H1 (cell line): Measurements from ENCODE around the gene GOLGA3. TPM values are rescaled to one million over a fixed set of nuclear protein-coding genes. Genes with fewer than 3 reads are reported as not detected.

ENCODE experiments used
- CTCF ChIA-PET: fragments of 300-600 bp; sonication (Branson Sonifier 250); formaldehyde crosslinking; loops from one replicate; lab custom pipeline; 2021; ENCODE audit not compliant: partially characterized antibody; lab: Charles Lee
- POLR2A ChIA-PET: fragments of 300-600 bp; sonication (Branson Sonifier 250); formaldehyde crosslinking; loops from one replicate; lab custom pipeline; 2021; ENCODE audit warnings: inconsistent platforms; ENCODE audit not compliant: partially characterized antibody; lab: Charles Lee
- DNase-seq, 2 experiments: peaks; one replicate each; pipeline versions ENCODE4 v3.0.0 to v3.0.0-alpha.2; 2010 to 2022; ENCODE audit warnings: low spot score in 2 of 2, low read depth in 1 of 2, mixed read lengths in 1 of 2
- FAIRE-seq: peaks from 2 replicates; lab custom pipeline; 2011; peaks lifted over from hg19 to GRCh38; lab: Jason Lieb, UNC
- H2AFZ ChIP-seq: 2 replicates; pipeline ENCODE4 v1.8.1; 2012; ENCODE audit warnings: low read length, inconsistent platforms
- H2AK5ac ChIP-seq: 2 replicates; pipeline ENCODE4 v1.6.1; 2013; ENCODE audit warnings: low read depth, low read length
- H2BK120ac ChIP-seq: replicated peaks from 2 replicates; pipeline ENCODE3; 2013; ENCODE audit warnings: low read depth, low read length, inconsistent platforms
- H2BK12ac ChIP-seq: 2 replicates; pipeline ENCODE4 v1.6.1; 2013; ENCODE audit warnings: low read depth, low read length
- H2BK15ac ChIP-seq: 2 replicates; pipeline ENCODE4 v1.6.1; 2013; ENCODE audit warnings: low read length
- H2BK20ac ChIP-seq: 2 replicates; pipeline ENCODE4 v1.6.1; 2013; ENCODE audit warnings: low read length
- H2BK5ac ChIP-seq: 2 replicates; pipeline ENCODE4 v1.6.1; 2013; ENCODE audit warnings: low read depth, low read length
- H3K14ac ChIP-seq: 2 replicates; pipeline ENCODE4 v1.6.1; 2013; ENCODE audit warnings: inconsistent platforms; ENCODE audit not compliant: insufficient read length
- H3K18ac ChIP-seq: 2 replicates; pipeline ENCODE4 v1.6.1; 2013; ENCODE audit warnings: low read length; ENCODE audit errors: extremely low read depth
- H3K23ac ChIP-seq: 2 replicates; pipeline ENCODE4 v1.6.1; 2013; ENCODE audit warnings: inconsistent platforms; ENCODE audit not compliant: insufficient read length
- H3K23me2 ChIP-seq: 2 replicates; pipeline ENCODE4 v1.6.1; 2013; ENCODE audit warnings: low read depth, low read length
- H3K27ac ChIP-seq: 2 replicates; pipeline ENCODE4 v1.6.1; 2011; ENCODE audit warnings: low read depth, low read length, inconsistent platforms
- H3K27me3 ChIP-seq, 4 experiments: replicated peaks in 1 of 4; 1 replicate in 1 of 4; 2 replicates in 3 of 4; pipeline versions ENCODE4 v1.6.1 to v1.8.1; 2011 to 2013; ENCODE audit warnings: low read length in 3 of 4, mild to moderate bottlenecking in 3 of 4, inconsistent platforms in 2 of 4, mixed read lengths in 2 of 4, moderate library complexity in 1 of 4; ENCODE audit not compliant: control insufficient read depth in 3 of 4, insufficient read depth in 3 of 4; ENCODE audit errors: extremely low read depth in 1 of 4
- H3K36me3 ChIP-seq, 4 experiments: 2 replicates each; pipeline versions ENCODE4 v1.6.1 to v1.8.1; 2011 to 2013; ENCODE audit warnings: mild to moderate bottlenecking in 4 of 4, low read length in 3 of 4, moderate library complexity in 2 of 4, control low read depth in 1 of 4, inconsistent platforms in 1 of 4; ENCODE audit not compliant: insufficient read depth in 4 of 4, control insufficient read depth in 2 of 4
- H3K4ac ChIP-seq: replicated peaks from 2 replicates; pipeline ENCODE3; 2013; ENCODE audit warnings: low read length, low read depth, mixed read lengths, inconsistent platforms; ENCODE audit not compliant: insufficient read length
- H3K4me1 ChIP-seq, 4 experiments: replicated peaks in 1 of 4; 1 replicate in 1 of 4; 2 replicates in 3 of 4; pipeline versions ENCODE4 v1.6.1 to v1.8.1; 2011 to 2013; ENCODE audit warnings: low read length in 3 of 4, inconsistent platforms in 2 of 4, mixed read lengths in 1 of 4; ENCODE audit not compliant: insufficient read depth in 4 of 4, control insufficient read depth in 3 of 4
- H3K4me2 ChIP-seq, 2 experiments: 2 replicates each; pipeline versions ENCODE4 v1.6.1 to v1.8.1; 2011 to 2013; ENCODE audit warnings: low read depth in 2 of 2, low read length in 2 of 2, control low read depth in 1 of 2, inconsistent platforms in 1 of 2, mild to moderate bottlenecking in 1 of 2; ENCODE audit not compliant: insufficient read depth in 1 of 2
- H3K4me3 ChIP-seq, 4 experiments: fragments of 200-600, 300-600 bp in 1 of 4; sonication (generic), shearing (Covaris generic), sonication (Bioruptor Twin) in 1 of 4; 2 replicates each; pipeline versions ENCODE4 v1.5.1 to v1.8.1; 2011 to 2016; ENCODE audit warnings: low read length in 4 of 4, low read depth in 3 of 4, control low read depth in 2 of 4, inconsistent platforms in 2 of 4, mild to moderate bottlenecking in 2 of 4, mixed read lengths in 1 of 4, moderate library complexity in 1 of 4; ENCODE audit not compliant: insufficient read depth in 2 of 4; ENCODE audit errors: extremely low read depth in 1 of 4
- H3K56ac ChIP-seq: replicated peaks from 2 replicates; pipeline ENCODE3; 2013; ENCODE audit warnings: low read depth, mild to moderate bottlenecking, mixed read lengths, low read length, inconsistent platforms; ENCODE audit not compliant: insufficient read length
- H3K79me1 ChIP-seq: 2 replicates; pipeline ENCODE4 v1.6.1; 2013; ENCODE audit warnings: low read depth, low read length, control low read depth
- H3K79me2 ChIP-seq, 2 experiments: 2 replicates each; pipeline versions ENCODE4 v1.6.1 to v1.8.1; 2012 to 2013; ENCODE audit warnings: low read length in 2 of 2, mild to moderate bottlenecking in 2 of 2, inconsistent platforms in 1 of 2; ENCODE audit not compliant: insufficient read depth in 2 of 2, control insufficient read depth in 1 of 2
- H3K9ac ChIP-seq, 4 experiments: replicated peaks in 1 of 4; 1 replicate in 1 of 4; 2 replicates in 3 of 4; pipeline versions ENCODE4 v1.6.1 to v1.8.1; 2011 to 2013; ENCODE audit warnings: low read depth in 3 of 4, low read length in 3 of 4, control low read depth in 2 of 4, mild to moderate bottlenecking in 2 of 4, moderate library complexity in 2 of 4, inconsistent platforms in 1 of 4; ENCODE audit errors: extremely low read depth in 1 of 4
- H3K9me3 ChIP-seq, 2 experiments: 2 replicates each; pipeline versions ENCODE4 v1.6.1 to v1.8.1; 2012 to 2013; ENCODE audit warnings: mild to moderate bottlenecking in 2 of 2, moderate library complexity in 2 of 2, control low read depth in 1 of 2, inconsistent platforms in 1 of 2, low read depth in 1 of 2, low read length in 1 of 2, mixed read lengths in 1 of 2; ENCODE audit not compliant: insufficient read depth in 2 of 2
- H4K20me1 ChIP-seq, 2 experiments: replicated peaks in 1 of 2; 2 replicates each; pipeline versions ENCODE3 to v1.8.1; 2011 to 2013; ENCODE audit warnings: inconsistent platforms in 2 of 2, low read length in 2 of 2, mild to moderate bottlenecking in 1 of 2; ENCODE audit not compliant: insufficient read depth in 2 of 2, control insufficient read depth in 1 of 2
- H4K5ac ChIP-seq: 2 replicates; pipeline ENCODE4 v1.6.1; 2013; ENCODE audit warnings: low read length, low read depth, mixed read lengths, inconsistent platforms; ENCODE audit not compliant: insufficient read length
- H4K8ac ChIP-seq: 2 replicates; pipeline ENCODE4 v1.8.0; 2013; ENCODE audit warnings: mild to moderate bottlenecking, moderate library complexity, low read length, inconsistent platforms; ENCODE audit not compliant: insufficient read depth; ENCODE audit errors: extremely low read depth
- H4K91ac ChIP-seq: replicated peaks from 2 replicates; pipeline ENCODE3; 2013; ENCODE audit warnings: low read length, mixed read lengths, inconsistent platforms; ENCODE audit not compliant: insufficient read length
- SAP30 ChIP-seq: fragments of 300-600 bp; sonication (generic); IDR thresholded peaks from 2 replicates; pipeline ENCODE4 v1.7.1; 2012; ENCODE audit warnings: low read length, moderate library complexity, mild to moderate bottlenecking, inconsistent platforms; ENCODE audit not compliant: insufficient read depth, insufficient replicate concordance
- SP1 ChIP-seq: IDR thresholded peaks from 2 replicates; pipeline ENCODE4 v1.6.1; 2011; ENCODE audit warnings: low read depth, low read length
- TCF12 ChIP-seq: IDR thresholded peaks from 2 replicates; pipeline ENCODE4 v1.6.1; 2011; ENCODE audit warnings: low read depth, mild to moderate bottlenecking, low read length
- WGBS, 2 experiments: shearing (Covaris generic) in 1 of 2; methylation state at CpG; one replicate each; pipeline versions ENCODE4 v1.1.6 to v1.1.7; 2013 to 2015; ENCODE audit warnings: low lambda C conversion rate in 2 of 2, mixed read lengths in 2 of 2, inconsistent platforms in 1 of 2, low coverage in 1 of 2, missing lambda C conversion rate in 1 of 2; ENCODE audit not compliant: insufficient replicate concordance in 2 of 2, insufficient coverage in 1 of 2, insufficient read length in 1 of 2; ENCODE audit errors: extremely low coverage in 1 of 2, missing lambda C conversion rate in 1 of 2; 5-methylcytosine and 5-hydroxymethylcytosine counted together
- polyA plus RNA-seq, 7 experiments: library from polyadenylated mRNA; depleted of rRNA in 3 of 7; stranded (reverse) in 5 of 7; unstranded in 2 of 7; fragments of >200 nt in 5 of 7; fragments of 200-250 nt in 2 of 7; gene quantifications; 1 replicate in 5 of 7; 2 replicates in 1 of 7; 4 replicates in 1 of 7; pipeline versions ENCODE4 v1.2.1 to v1.2.3, GENCODE V29; 2011 to 2013; ENCODE audit warnings: missing spikeins in 2 of 7, mixed read lengths in 2 of 7
- total RNA-seq: library from RNA; stranded (reverse); fragmentation: NEBNext Ultra II Directional; extraction: Animal tissue kit (Norgen Biotek cat#: 25700); gene quantifications from 2 replicates; pipeline ENCODE4 v1.2.1, GENCODE V29; 2021

Gene GOLGA3
- total and polyA plus RNA-seq, 2 of the 8 experiments (the other 6 are each of a cell fraction or from before 2014, with no cell fraction given): 6.4 to 33.1 TPM

GRCh38 chr12:132746613-132747012 lies 82.1 kb downstream of the GOLGA3 start:
- Histone ChIP-seq H3K23me2 (peaks cover 3% of the 10 kb centered on the region; the same call in 1 of the 2 replicates), H3K18ac (no peak overlapping the region), H3K27me3 (no peaks in the 10 kb centered on the region), H3K23ac (no peak overlapping the region), H2BK15ac (no peak overlapping the region), H4K91ac (no peak overlapping the region), H4K20me1 (peaks cover 4 to 24% of the 10 kb centered on the region in 2 experiments), H4K5ac (no peak overlapping the region), H3K36me3 (peaks cover 48 to 82% (median 72%) of the 10 kb centered on the region in 4 experiments), H3K4me2 (no peak overlapping the region), H2AK5ac (no peak overlapping the region), H2BK12ac (no peak overlapping the region), H3K9me3 (no peaks in the 10 kb centered on the region), H3K4me3 (no peak overlapping the region), H3K4ac (no peak overlapping the region), H3K56ac (no peak overlapping the region), H2BK120ac (no peak overlapping the region), H2BK20ac (no peak overlapping the region), H3K27ac (no peak overlapping the region), H2BK5ac (no peak overlapping the region), H2AFZ (no peak overlapping the region), H4K8ac (no peak overlapping the region), H3K79me2 (peaks cover 3 to 22% of the 10 kb centered on the region in 2 experiments; a peak in 3 of 4 replicates), H3K9ac (no peak overlapping the region), H3K79me1 (peaks cover 11% of the 10 kb centered on the region), H3K14ac (no peak overlapping the region), H3K4me1 (no peaks in the 10 kb centered on the region)
- CTCF ChIA-PET: interaction anchor here (1.0 kb wide), 1 partner anchor 108 kb away, joined by 4 read pairs; no protein-coding TSS in a partner anchor
- DNase-seq (no peak), FAIRE-seq (no peak)
- 93% methylated on average over 3 of the region's 3 CpGs; no CpG with 5 or more reads in 1 of the 2 experiments for WGBS, 2 experiments
- TF ChIP-seq SAP30: no peak
- TF ChIP-seq SP1: no peak
- TF ChIP-seq TCF12: no peak
- POLR2A ChIA-PET: interaction anchor here (1.0 to 1.1 kb wide), 2 partner anchors 10 to 26 kb away, joined by 3 read pairs; no protein-coding TSS in a partner anchor
